Heart left ventricle (tissue), 13 donors: Measurements from ENCODE around the gene KRTAP17-1.

Experiments used
- CTCF ChIP-seq, 12 donors: fragments of 200-600 bp; sonication (generic) in 4 of 12; IDR thresholded peaks; one replicate each; pipeline versions ENCODE4 v1.5.0 to v1.8.0; 2018 to 2022; ENCODE audit warnings: antibody characterized with exemption in 12 of 12, mild to moderate bottlenecking in 5 of 12
- POLR2A ChIP-seq, 2 donors: fragments of 450-650 bp; IDR thresholded peaks; one replicate each; pipeline ENCODE4 v1.6.1; 2017; ENCODE audit warnings: antibody characterized with exemption in 2 of 2, mild to moderate bottlenecking in 2 of 2, moderate library complexity in 2 of 2
- donor health status: ischemic (EF 13 %, LVEDD 7.1; RV severe dilation, severe dysfunction).
- donor health status: DM: no; HTN: yes; CAD: no.
- donor health status: DM: no; HTN: no; CAD: no.
- donor health status: ischemic (EF 25% LVEDD 6.9; RV normal size, moderate dysfunction).
- donor health status: ischemic (EF 25% LVEDD 5.7; RV mildly dilated, moderate dysfunction).
- donor health status: ischemic (EF 35%, LVEDD 5.7; RV mildly dilated, moderate dysfunction).
- donor health status: nonischemic (EF 11% LVEDD 7.7; RV severe dilation, severe dysfunction).
- donor health status: DM: yes; HTN: yes; CAD: no.
- donor health status: PGD.
- donor health status: ischemic (EF 29% LVEDD 5.4; RV normal size, mild dysfunction).
- donor health status: nonischemic (EF 23%, LVEDD 6.1; RV moderate dilation, normal function).

- TF ChIP-seq CTCF (IDR thresholded peaks at IDR 0.05) (no peak), POLR2A (IDR thresholded peaks at IDR 0.05) (no peak)
These were observed at the start of gene KRTAP17-1 for GRCh38 chr17:41315204-41315794.
